ENCODE measurements around the gene PCDHGA6. TPM values are rescaled to one million over a fixed set of nuclear protein-coding genes. Genes with fewer than 3 reads are reported as not detected.
A peak's percentile ranks its signal among the peaks of the same experiment; 100 is the strongest.
"Not testable (repeated sequence)": the region's sequence is repeated elsewhere in the genome, so short reads cannot be mapped to it uniquely, and the experiment has no call there.

The PCDHGA6 gene
- total RNA-seq, 1 donor from 2014 or later: 1.4 TPM

- DNase-seq (ENCODE audit: low spot score): peak; percentile 92
- peak within 1 kb of the TSS; percentile 77 for H3K4me2 ChIP-seq
- peak within 1 kb of the TSS; percentile 50 for H3K4me3 ChIP-seq
- not testable (repeated sequence) for H3K9ac ChIP-seq; H3K4me1 Mint-ChIP-seq; H4K20me1 ChIP-seq (ENCODE audit: low read depth); H3K27ac ChIP-seq; H3K27me3 ChIP-seq; H3K27ac Mint-ChIP-seq; H3K79me2 ChIP-seq (ENCODE audit: low read depth); H3K4me1 ChIP-seq
- H3K9me3 ChIP-seq (ENCODE audit: low read depth): peaks cover 57% of the 10 kb centered on the region
- peaks cover 30% of the 10 kb centered on the region for H3K36me3 ChIP-seq
- H2AFZ ChIP-seq (replicated peaks): peak within 1 kb of the TSS; percentile 80
- peaks cover 43% of the 10 kb centered on the region for H3F3A ChIP-seq (ENCODE audit: low read depth)
- Mint-ChIP-seq H3K4me3 (peak within 1 kb of the TSS; percentile 80), H3K9me3 (peaks cover 90% of the 10 kb centered on the region), H3K36me3 (peaks cover 79% of the 10 kb centered on the region), H3K27me3 (ENCODE audit: insufficient read depth, low read depth) (peaks cover 18% of the 10 kb centered on the region)
- peak; percentile 76 for TF ChIP-seq CTCF (IDR thresholded peaks at IDR 0.05)
Observed at GRCh38 chr5:141417494-141418172, 43.9 kb downstream of the PCDHGA6 start, which contains the start of gene PCDHGB7. Gene PCDHGB7 (plus strand): TSS chr5:141417677. CDS start chr5:141417860, 183 bp downstream.

GRCh38 chr5:141419074-141419880 is 45.6 kb downstream of the PCDHGA6 start:
- Histone ChIP-seq H3K4me2 (no peak overlapping the region), H3K79me2 (ENCODE audit: low read depth) (peaks cover 11% of the 10 kb centered on the region)
- H3K27ac Mint-ChIP-seq: no peak overlapping the region

GRCh38 chr5:141420855-141421488 is 47.3 kb downstream of the PCDHGA6 start, which contains the start of gene PCDHGA11:
Gene PCDHGA11 (plus strand): TSS chr5:141421051. CDS start chr5:141421228, 177 bp downstream.
- Histone ChIP-seq H3K27me3 (no peaks in the 10 kb centered on the region), H3K27ac (no peak within 1 kb of the TSS), H3K4me3 (peak within 1 kb of the TSS; percentile 38), H3K79me2 (ENCODE audit: low read depth) (peaks cover 16% of the 10 kb centered on the region), H2AFZ (replicated peaks) (no peak within 1 kb of the TSS), H3K4me1 (no peaks in the 10 kb centered on the region), H3K9me3 (ENCODE audit: low read depth) (peaks cover 77% of the 10 kb centered on the region), H3K9ac (no peak within 1 kb of the TSS), H3K36me3 (peaks cover 52% of the 10 kb centered on the region), H3F3A (ENCODE audit: low read depth) (peaks cover 44% of the 10 kb centered on the region), H3K4me2 (peak within 1 kb of the TSS; percentile 36), H4K20me1 (ENCODE audit: low read depth) (no peaks in the 10 kb centered on the region)
- Mint-ChIP-seq H3K27me3 (ENCODE audit: insufficient read depth, low read depth) (peaks cover 17% of the 10 kb centered on the region), H3K27ac (no peak within 1 kb of the TSS), H3K4me3 (no peak within 1 kb of the TSS), H3K4me1 (peaks cover 4% of the 10 kb centered on the region), H3K9me3 (peaks cover 87% of the 10 kb centered on the region), H3K36me3 (peaks cover 78% of the 10 kb centered on the region)
- DNase-seq (ENCODE audit: low spot score): peak; percentile 57
- TF ChIP-seq CTCF (IDR thresholded peaks at IDR 0.05): peak; percentile 45
- TF ChIP-seq EZH2phosphoT487 (IDR thresholded peaks at IDR 0.05): no peak

More at GRCh38 chr5:141419074-141419880, 45.6 kb downstream of the PCDHGA6 start:
- DNase-seq (ENCODE audit: low spot score): no peak
- Mint-ChIP-seq H3K36me3 (peaks cover 74% of the 10 kb centered on the region), H3K4me3 (no peak overlapping the region), H3K9me3 (peaks cover 85% of the 10 kb centered on the region), H3K4me1 (peaks cover 4% of the 10 kb centered on the region), H3K27me3 (ENCODE audit: insufficient read depth, low read depth) (peaks cover 19% of the 10 kb centered on the region)
- TF ChIP-seq EZH2phosphoT487 (IDR thresholded peaks at IDR 0.05): no peak
- TF ChIP-seq EZH2 (IDR thresholded peaks at IDR 0.05): no peak
- Histone ChIP-seq H4K20me1 (ENCODE audit: low read depth) (no peaks in the 10 kb centered on the region), H3K27ac (no peak overlapping the region), H3F3A (ENCODE audit: low read depth) (peaks cover 44% of the 10 kb centered on the region), H3K4me3 (no peak overlapping the region), H3K36me3 (peaks cover 35% of the 10 kb centered on the region), H3K4me1 (no peaks in the 10 kb centered on the region), H3K27me3 (no peaks in the 10 kb centered on the region), H3K9me3 (ENCODE audit: low read depth) (peaks cover 64% of the 10 kb centered on the region), H2AFZ (replicated peaks) (no peak overlapping the region), H3K9ac (no peak overlapping the region)

All from neural progenitor cell (in vitro differentiated cells).